Lung (tissue), 12 donors: ENCODE data around the gene ARHGEF1. TPM values are rescaled to one million over a fixed set of nuclear protein-coding genes. Genes with fewer than 3 reads are reported as not detected.

ENCODE experiments used
- ATAC-seq: fragments of 200-7000 bp; cut with Tn5 transposase; one replicate; pipeline ENCODE4 v1.9.1; 2020; ENCODE audit warnings: moderate number of reproducible peaks; ENCODE audit not compliant: insufficient read depth, low FRiP score
- DNase-seq, 3 donors: peaks; one replicate each; pipeline ENCODE4 v3.0.0-alpha.2; 2013 to 2017
- H3K27ac ChIP-seq, 2 donors: one replicate each; pipeline ENCODE4 v1.5.1; 2013; ENCODE audit warnings: mild to moderate bottlenecking in 2 of 2, moderate library complexity in 2 of 2, control low read depth in 1 of 2, inconsistent platforms in 1 of 2, low read depth in 1 of 2, low read length in 1 of 2
- H3K27me3 ChIP-seq, 3 donors: one replicate each; pipeline ENCODE4 v1.5.1; 2013; ENCODE audit warnings: low read length in 2 of 3; ENCODE audit not compliant: control insufficient read depth in 3 of 3, insufficient read depth in 3 of 3
- H3K36me3 ChIP-seq, 4 donors: one replicate each; pipeline ENCODE4 v1.5.1; 2013; ENCODE audit warnings: low read length in 4 of 4, mild to moderate bottlenecking in 1 of 4, moderate library complexity in 1 of 4; ENCODE audit not compliant: control insufficient read depth in 4 of 4, insufficient read depth in 4 of 4
- H3K4me1 ChIP-seq, 5 donors: one replicate each; pipeline ENCODE4 v1.5.1; 2013; ENCODE audit warnings: low read length in 5 of 5, mild to moderate bottlenecking in 2 of 5, moderate library complexity in 1 of 5; ENCODE audit not compliant: control insufficient read depth in 5 of 5, insufficient read depth in 5 of 5
- H3K4me3 ChIP-seq: one replicate; pipeline ENCODE4 v1.5.1; 2013; ENCODE audit warnings: mild to moderate bottlenecking, control low read depth, moderate library complexity
- H3K9ac ChIP-seq, 2 donors: one replicate each; pipeline ENCODE4 v1.5.1; 2013; ENCODE audit warnings: low read length in 2 of 2, control low read depth in 1 of 2; ENCODE audit not compliant: insufficient read depth in 1 of 2
- H3K9me3 ChIP-seq, 4 donors: one replicate each; pipeline ENCODE4 v1.5.1; 2013; ENCODE audit warnings: low read length in 3 of 4, mild to moderate bottlenecking in 1 of 4, moderate library complexity in 1 of 4; ENCODE audit not compliant: control insufficient read depth in 4 of 4, insufficient read depth in 3 of 4
- WGBS, 2 donors: extraction: QIAGEN DNeasy Blood & Tissue Kit; methylation state at CpG; one replicate each; pipeline ENCODE4 v1.1.7; 2013; 5-methylcytosine and 5-hydroxymethylcytosine counted together
- polyA plus RNA-seq, 2 donors: library from polyadenylated mRNA; stranded (reverse); fragments of 200-250 nt; gene quantifications; one replicate each; pipeline ENCODE4 v1.2.1, GENCODE V29; 2013
- total RNA-seq, 2 donors: library from RNA; depleted of rRNA in 1 of 2; stranded (reverse); fragments of >200 nt in 1 of 2; gene quantifications; one replicate each; pipeline ENCODE4 v1.2.1, GENCODE V29; 2014 to 2021
- TF ChIP-seq, protein P1 (sequence below): IDR thresholded peaks from 2 replicates; pipeline ENCODE4 v1.5.1; 2012; ENCODE audit warnings: mild to moderate bottlenecking; ENCODE audit errors: control extremely low read depth, extremely low read depth
- donor health status: control.
- donor health status: control.
- donor health status: Bipolar disorder and iron deficiency.
- donor health status: healthy.
- donor health status: DM: yes; HTN: yes; CAD: no.

Gene ARHGEF1
- total and polyA plus RNA-seq, 4 donors, result 55.4 to 231 (median 176) TPM

DNA sequence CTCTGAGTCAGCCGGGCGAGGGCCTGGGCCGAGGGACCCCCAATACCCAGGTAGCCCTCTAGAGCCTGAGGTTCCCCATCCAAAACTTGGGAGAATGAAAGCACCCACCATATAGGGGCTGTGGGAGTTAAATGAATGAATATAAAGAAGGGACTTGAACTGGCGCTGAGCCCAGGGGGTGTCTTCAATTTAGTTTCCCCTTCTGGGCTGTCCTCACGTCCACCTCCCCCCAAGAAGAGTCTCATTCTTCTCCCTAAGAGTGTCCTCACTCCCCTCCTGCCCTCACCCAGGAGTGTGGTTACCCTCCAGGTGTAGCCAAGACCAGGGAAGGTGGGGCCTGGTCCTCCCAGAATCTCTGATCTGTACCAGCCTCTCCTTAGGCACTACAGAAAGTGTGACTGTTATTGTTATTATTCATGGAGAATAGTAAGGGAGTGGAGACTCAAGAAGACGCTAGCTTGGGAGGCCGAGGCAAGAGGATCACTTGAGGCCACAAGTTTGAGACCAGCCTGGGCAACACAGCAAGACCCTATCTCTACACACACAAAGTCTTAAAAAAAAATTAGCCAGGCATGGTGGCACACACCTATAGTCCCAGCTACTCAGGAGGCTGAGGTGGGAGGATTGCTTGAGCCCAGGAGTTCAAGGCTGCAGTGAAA lies 3.2 kb upstream of the ARHGEF1 start:
- no peaks in the 10 kb centered on the region for H3K36me3 ChIP-seq
- H3K27ac ChIP-seq, result no peak overlapping the region
- H3K4me1 ChIP-seq, result peaks cover 0 to 15% (median 1%) of the 10 kb centered on the region in 5 donors
- DNase-seq (no peak), ATAC-seq (no peak)
- H3K9me3 ChIP-seq, result no peaks in the 10 kb centered on the region
- no peak overlapping the region for H3K4me3 ChIP-seq
- TF ChIP-seq, protein P1, sequence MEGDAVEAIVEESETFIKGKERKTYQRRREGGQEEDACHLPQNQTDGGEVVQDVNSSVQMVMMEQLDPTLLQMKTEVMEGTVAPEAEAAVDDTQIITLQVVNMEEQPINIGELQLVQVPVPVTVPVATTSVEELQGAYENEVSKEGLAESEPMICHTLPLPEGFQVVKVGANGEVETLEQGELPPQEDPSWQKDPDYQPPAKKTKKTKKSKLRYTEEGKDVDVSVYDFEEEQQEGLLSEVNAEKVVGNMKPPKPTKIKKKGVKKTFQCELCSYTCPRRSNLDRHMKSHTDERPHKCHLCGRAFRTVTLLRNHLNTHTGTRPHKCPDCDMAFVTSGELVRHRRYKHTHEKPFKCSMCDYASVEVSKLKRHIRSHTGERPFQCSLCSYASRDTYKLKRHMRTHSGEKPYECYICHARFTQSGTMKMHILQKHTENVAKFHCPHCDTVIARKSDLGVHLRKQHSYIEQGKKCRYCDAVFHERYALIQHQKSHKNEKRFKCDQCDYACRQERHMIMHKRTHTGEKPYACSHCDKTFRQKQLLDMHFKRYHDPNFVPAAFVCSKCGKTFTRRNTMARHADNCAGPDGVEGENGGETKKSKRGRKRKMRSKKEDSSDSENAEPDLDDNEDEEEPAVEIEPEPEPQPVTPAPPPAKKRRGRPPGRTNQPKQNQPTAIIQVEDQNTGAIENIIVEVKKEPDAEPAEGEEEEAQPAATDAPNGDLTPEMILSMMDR, result no peak
- no peak overlapping the region for H3K9ac ChIP-seq
- 85 to 92% methylated on average over 7 of the region's 7 CpGs for WGBS, 2 donors
- H3K27me3 ChIP-seq, result peaks cover 0 to 3% (median 0%) of the 10 kb centered on the region in 3 donors

DNA sequence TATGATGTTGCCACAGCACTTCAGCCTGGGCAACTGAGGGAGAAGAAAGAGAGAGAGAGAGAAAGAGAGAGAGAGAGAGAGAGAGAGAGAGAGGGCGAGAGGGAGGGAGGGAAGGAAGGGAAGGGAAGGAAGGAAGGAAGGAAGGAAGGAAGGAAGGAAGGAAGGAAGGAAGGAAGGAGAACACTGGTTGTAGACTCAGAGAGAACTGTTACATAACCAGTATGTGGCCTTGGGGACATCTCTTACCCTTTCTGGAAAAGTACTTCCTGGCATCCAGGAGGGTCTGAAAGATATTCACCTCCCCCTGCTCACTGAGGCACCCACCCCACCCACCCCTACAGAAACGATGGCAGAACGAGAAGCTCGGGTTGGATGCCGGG lies 2.7 kb upstream of the ARHGEF1 start:
- TF ChIP-seq, protein P1, result no peak
- Histone ChIP-seq H3K27ac (no peak overlapping the region), H3K9me3 (no peaks in the 10 kb centered on the region), H3K27me3 (peaks cover 0 to 3% (median 0%) of the 10 kb centered on the region in 3 donors), H3K36me3 (no peaks in the 10 kb centered on the region), H3K9ac (no peak overlapping the region), H3K4me3 (no peak overlapping the region), H3K4me1 (peaks cover 0 to 20% (median 4%) of the 10 kb centered on the region in 5 donors)
- 67 to 83% methylated on average over 4 to 5 of the region's 5 CpGs for WGBS, 2 donors
- no peak for ATAC-seq
- no peak for DNase-seq

DNA sequence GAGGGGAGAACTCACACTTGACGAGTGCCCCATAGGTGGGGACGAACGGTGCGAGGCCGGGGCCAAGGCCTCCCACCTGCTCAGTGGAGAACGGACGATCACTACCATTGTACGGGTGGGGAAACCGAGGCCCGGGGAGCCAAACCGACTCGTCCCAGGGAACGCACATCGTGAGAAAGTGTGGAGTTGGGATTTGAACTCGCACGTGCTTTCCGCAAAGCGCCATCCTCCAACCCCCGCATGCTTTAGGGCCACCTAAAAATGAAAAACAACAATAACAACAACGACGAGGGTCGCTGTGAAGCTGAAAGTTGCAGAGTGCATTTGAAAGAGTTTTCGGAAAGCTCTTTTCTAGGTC lies 458 bp downstream of the ARHGEF1 start:
- H3K27me3 ChIP-seq, result no peaks in the 10 kb centered on the region
- no peaks in the 10 kb centered on the region for H3K9me3 ChIP-seq
- peak overlapping the region in 1 of 2 donors; percentile 62 for H3K9ac ChIP-seq
- ATAC-seq (no peak), DNase-seq (no peak)
- peaks cover 0 to 4% (median 1%) of the 10 kb centered on the region in 4 donors for H3K36me3 ChIP-seq
- TF ChIP-seq, protein P1, result no peak
- H3K27ac ChIP-seq, result peak overlapping the region; percentile 85 to 96
- 0 to 1% methylated on average over 23 of the region's 23 CpGs for WGBS, 2 donors
- peaks cover 0 to 35% (median 7%) of the 10 kb centered on the region in 5 donors for H3K4me1 ChIP-seq
- H3K4me3 ChIP-seq, result peak overlapping the region; percentile 98
